Measurements from ENCODE around the gene GPA33.

GPA33 gene

GRCh38 chr1:167115655-167116054, 25.5 kb upstream of the GPA33 start:
- Histone ChIP-seq H3K9me3 (ENCODE audit: control insufficient read depth, low read length) (no peaks in the 10 kb centered on the region), H3K4me1 (no peaks in the 10 kb centered on the region), H3K79me2 (no peaks in the 10 kb centered on the region), H3K9ac (no peak overlapping the region), H3K4me3 (ENCODE audit: low read depth, low read length) (no peak overlapping the region), H3K27ac (no peak overlapping the region), H2AFZ (no peak overlapping the region), H3K27me3 (ENCODE audit: control insufficient read depth, insufficient read depth, low read length) (no peaks in the 10 kb centered on the region), H3K4me2 (ENCODE audit: low read length) (no peak overlapping the region), H3K36me3 (ENCODE audit: control insufficient read depth, insufficient read depth, low read length) (no peaks in the 10 kb centered on the region)
- TF ChIP-seq CTCF (IDR thresholded peaks at IDR 0.05): no peak

- no peak overlapping the region for H3K27ac ChIP-seq
Measured at GRCh38 chr1:167114725-167115124, 24.5 kb upstream of the GPA33 start.

GRCh38 chr1:167111868-167112709, 21.9 kb upstream of the GPA33 start:
- no peak overlapping the region for H3K27ac ChIP-seq
- H3K9me3 ChIP-seq (ENCODE audit: control insufficient read depth, low read length): no peaks in the 10 kb centered on the region
- H3K27me3 ChIP-seq (ENCODE audit: control insufficient read depth, insufficient read depth, low read length): no peaks in the 10 kb centered on the region
- no peaks in the 10 kb centered on the region for H3K4me1 ChIP-seq
- H2AFZ ChIP-seq: no peak overlapping the region
- no peaks in the 10 kb centered on the region for H3K36me3 ChIP-seq (ENCODE audit: control insufficient read depth, insufficient read depth, low read length)
- TF ChIP-seq CTCF (IDR thresholded peaks at IDR 0.05): no peak
- H3K79me2 ChIP-seq: no peaks in the 10 kb centered on the region
- no peak overlapping the region for H3K9ac ChIP-seq
- H3K4me2 ChIP-seq (ENCODE audit: low read length): no peak overlapping the region
- no peak overlapping the region for H3K4me3 ChIP-seq (ENCODE audit: low read depth, low read length)

More at GRCh38 chr1:167114725-167115124, 24.5 kb upstream of the GPA33 start:
- H2AFZ ChIP-seq: no peak overlapping the region
- H3K9me3 ChIP-seq (ENCODE audit: control insufficient read depth, low read length): no peaks in the 10 kb centered on the region
- no peaks in the 10 kb centered on the region for H3K4me1 ChIP-seq
- H3K36me3 ChIP-seq (ENCODE audit: control insufficient read depth, insufficient read depth, low read length): no peaks in the 10 kb centered on the region
- no peaks in the 10 kb centered on the region for H3K79me2 ChIP-seq
- no peak overlapping the region for H3K4me2 ChIP-seq (ENCODE audit: low read length)
- H3K4me3 ChIP-seq (ENCODE audit: low read depth, low read length): no peak overlapping the region
- TF ChIP-seq CTCF (IDR thresholded peaks at IDR 0.05): no peak
- no peaks in the 10 kb centered on the region for H3K27me3 ChIP-seq (ENCODE audit: control insufficient read depth, insufficient read depth, low read length)
- H3K9ac ChIP-seq: no peak overlapping the region

- Histone ChIP-seq H3K9ac (no peak overlapping the region), H3K4me2 (ENCODE audit: low read length) (no peak overlapping the region), H3K36me3 (ENCODE audit: control insufficient read depth, insufficient read depth, low read length) (no peaks in the 10 kb centered on the region), H3K4me3 (ENCODE audit: low read depth, low read length) (no peak overlapping the region), H3K27me3 (ENCODE audit: control insufficient read depth, insufficient read depth, low read length) (no peaks in the 10 kb centered on the region), H3K4me1 (no peaks in the 10 kb centered on the region), H3K27ac (no peak overlapping the region), H3K9me3 (ENCODE audit: control insufficient read depth, low read length) (no peaks in the 10 kb centered on the region), H2AFZ (no peak overlapping the region), H3K79me2 (no peaks in the 10 kb centered on the region)
- TF ChIP-seq CTCF (IDR thresholded peaks at IDR 0.05): no peak
Measured at GRCh38 chr1:167110586-167110985, 20.4 kb upstream of the GPA33 start.

- no peak overlapping the region for H3K4me3 ChIP-seq (ENCODE audit: low read depth, low read length)
- no peaks in the 10 kb centered on the region for H3K79me2 ChIP-seq
- H3K4me2 ChIP-seq (ENCODE audit: low read length): no peak overlapping the region
- no peak overlapping the region for H3K27ac ChIP-seq
- no peak overlapping the region for H2AFZ ChIP-seq
- H3K36me3 ChIP-seq (ENCODE audit: control insufficient read depth, insufficient read depth, low read length): no peaks in the 10 kb centered on the region
- H3K9ac ChIP-seq: no peak overlapping the region
- H3K9me3 ChIP-seq (ENCODE audit: control insufficient read depth, low read length): no peaks in the 10 kb centered on the region
- TF ChIP-seq CTCF (IDR thresholded peaks at IDR 0.05): no peak
- H3K27me3 ChIP-seq (ENCODE audit: control insufficient read depth, insufficient read depth, low read length): no peaks in the 10 kb centered on the region
- H3K4me1 ChIP-seq: no peaks in the 10 kb centered on the region
Measured at GRCh38 chr1:167109125-167109524, 18.9 kb upstream of the GPA33 start.

Measured in parathyroid adenoma (tissue), 2 donors.